GM18951 (cell line): ENCODE data around the gene NOP14.
"Not testable (repeated sequence)": the region's sequence is repeated elsewhere in the genome, so short reads cannot be mapped to it uniquely, and the experiment has no call there.

ENCODE experiments used
- POLR2A ChIP-seq: IDR thresholded peaks from 4 replicates; pipeline ENCODE4 v1.6.1; 2011; ENCODE audit warnings: mild to moderate bottlenecking; ENCODE audit not compliant: insufficient read length, insufficient read depth; ENCODE audit errors: extremely low read depth
- in situ Hi-C: fragments of 300-500 bp; cut with MboI; formaldehyde crosslinking; loops from one replicate; pipeline ENCODE4 v1.12.0; 2022; ENCODE audit warnings: low sequenced_read_pairs, mixed read lengths, inconsistent platforms; ENCODE audit not compliant: unreplicated experiment

Gene NOP14

DNA sequence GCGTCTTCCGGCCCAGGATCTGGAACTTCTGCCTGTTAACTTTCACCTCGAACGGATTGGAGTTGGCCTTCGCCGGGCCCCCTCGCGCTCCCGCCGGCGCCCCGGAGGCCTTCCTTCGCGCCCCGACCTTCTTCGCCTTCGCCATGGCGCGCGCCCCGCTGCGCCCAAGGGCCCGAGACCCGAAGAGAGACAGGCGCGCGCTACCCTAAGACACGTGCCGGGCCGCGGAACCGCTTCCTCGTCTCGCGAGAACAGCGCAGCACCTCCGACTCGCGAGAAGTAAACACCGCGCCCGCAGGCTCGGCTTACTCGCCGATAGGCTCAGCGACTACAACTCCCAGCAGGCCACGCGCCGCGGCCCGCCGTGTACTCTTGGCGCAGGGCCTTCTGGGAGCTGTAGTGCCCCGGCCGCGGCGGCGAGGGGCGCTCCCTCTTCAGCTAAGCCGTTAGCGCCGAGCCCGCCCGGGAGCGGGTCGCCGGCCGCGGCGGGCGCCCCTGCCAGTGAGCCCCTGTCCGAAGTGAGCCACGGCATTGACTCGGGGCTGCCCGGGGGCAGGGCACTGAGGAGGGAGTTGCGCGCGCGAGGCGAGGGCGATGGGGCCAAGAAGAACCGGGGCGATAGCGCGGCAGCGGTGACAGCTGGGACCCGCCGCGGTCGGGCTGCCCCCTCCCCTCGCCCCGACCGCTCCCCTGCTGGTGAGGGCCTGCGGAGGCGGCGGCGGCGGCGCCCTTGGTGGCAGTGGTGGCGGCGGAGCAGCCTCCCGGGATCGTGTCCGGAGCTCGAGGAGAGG, at the start of gene NOP14, which contains the start of gene GRK4:
NOP14 (minus strand) TSS at position 232 of the 791 bp plus-strand sequence; CDS start at position 145, 87 bp downstream.
GRK4 (plus strand) TSS at position 397 of the 791 bp plus-strand sequence. CDS start 500 bp downstream, outside the sequence.
- peak; percentile 87 for TF ChIP-seq POLR2A
- in situ Hi-C loops: no loop called here

GRCh38 chr4:3011456-3012220, 48.4 kb upstream of the NOP14 start:
- in situ Hi-C loops: no loop called here
- no peak for TF ChIP-seq POLR2A

GRCh38 chr4:3010998-3011397, 47.8 kb upstream of the NOP14 start:
- in situ Hi-C loops: no loop called here
- TF ChIP-seq POLR2A: no peak

DNA sequence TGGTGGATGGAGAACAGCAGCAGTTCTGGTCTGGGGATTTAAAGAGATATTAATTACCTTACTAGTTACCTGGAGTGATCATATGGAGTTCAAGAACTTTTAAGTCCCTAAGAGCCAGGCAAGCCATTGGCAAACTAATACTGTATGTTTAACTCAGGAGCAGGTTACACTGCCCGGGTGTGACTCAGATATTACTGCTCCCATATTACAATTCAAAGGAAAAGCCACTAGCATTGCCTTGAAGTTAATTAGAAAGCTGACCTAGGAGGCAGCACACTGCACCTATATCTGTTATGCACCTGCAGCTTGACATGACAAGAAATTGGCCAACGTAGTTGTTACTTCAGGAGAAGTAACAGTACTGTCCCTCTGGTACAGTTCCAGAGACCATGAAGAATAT, 47.4 kb upstream of the NOP14 start:
- TF ChIP-seq POLR2A: no peak
- in situ Hi-C loops: no loop called here

- in situ Hi-C loops: no loop called here
- no peak for TF ChIP-seq POLR2A
Observed at GRCh38 chr4:3009422-3009821, 46.2 kb upstream of the NOP14 start.

GRCh38 chr4:3007724-3008123, 44.5 kb upstream of the NOP14 start:
- in situ Hi-C loops: no loop called here
- no peak for TF ChIP-seq POLR2A

DNA sequence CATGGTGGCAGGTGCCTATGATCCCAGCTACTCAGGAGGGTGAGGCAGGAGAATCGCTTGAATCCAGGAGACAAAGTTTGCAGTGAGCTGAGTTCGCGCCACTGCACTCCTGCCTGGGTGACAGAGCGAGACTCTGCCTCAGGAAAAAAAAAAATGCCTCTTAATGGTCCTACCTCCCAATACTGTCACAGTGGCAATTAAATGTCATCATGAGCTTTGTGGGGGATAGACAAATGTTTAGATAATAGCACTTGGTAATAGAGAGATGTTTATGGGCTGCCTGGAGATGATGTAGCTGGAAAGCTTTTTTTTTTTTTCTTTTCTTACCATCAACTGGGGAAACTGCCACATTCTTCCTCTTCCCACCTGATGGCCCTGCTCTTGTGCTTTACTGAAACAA, 33.2 kb upstream of the NOP14 start:
- in situ Hi-C loops: no loop called here
- no peak for TF ChIP-seq POLR2A

GRCh38 chr4:2995546-2996265, 32.5 kb upstream of the NOP14 start:
- no peak for TF ChIP-seq POLR2A
- in situ Hi-C loops: no loop called here

DNA sequence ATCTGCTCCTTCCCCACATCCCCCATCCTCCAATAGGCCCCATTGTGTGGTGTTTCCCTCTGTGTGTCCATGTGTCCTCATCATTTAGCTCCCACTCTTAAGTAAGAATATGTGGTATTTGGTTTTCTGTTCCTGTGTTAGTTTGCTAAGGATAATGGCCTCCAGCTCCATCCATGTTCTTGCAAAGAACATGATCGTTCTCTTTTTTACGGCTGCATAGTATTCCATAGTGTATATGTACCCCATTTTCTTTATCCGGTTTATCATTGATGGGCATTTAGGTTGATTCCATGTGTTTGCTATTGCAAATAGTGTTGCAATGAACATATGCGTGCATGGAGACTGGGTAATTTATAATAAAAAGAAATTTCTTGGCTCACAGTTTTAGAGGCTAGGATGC, 31.7 kb upstream of the NOP14 start:
- no peak for TF ChIP-seq POLR2A
- in situ Hi-C loops: no loop called here

DNA sequence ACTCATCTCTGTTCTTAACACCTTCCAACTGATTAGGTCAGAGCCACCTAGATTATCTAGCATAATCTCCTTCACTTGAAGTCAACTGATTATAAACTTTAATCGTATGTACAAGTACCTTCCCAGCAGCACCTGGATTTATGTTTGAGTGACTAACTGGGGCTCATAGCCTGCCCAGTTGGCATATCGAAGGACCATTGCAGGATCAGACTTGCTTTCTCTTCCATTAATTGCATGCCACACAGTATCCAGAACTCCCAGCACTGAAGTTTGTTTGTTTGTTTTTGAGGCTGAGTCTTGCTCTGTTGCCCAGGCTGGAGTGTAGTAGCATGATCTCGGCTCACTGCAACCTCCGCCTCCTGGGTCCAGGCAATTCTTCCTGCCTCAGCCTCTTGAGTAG, 28.0 kb upstream of the NOP14 start:
- TF ChIP-seq POLR2A: no peak
- in situ Hi-C loops: no loop called here

DNA sequence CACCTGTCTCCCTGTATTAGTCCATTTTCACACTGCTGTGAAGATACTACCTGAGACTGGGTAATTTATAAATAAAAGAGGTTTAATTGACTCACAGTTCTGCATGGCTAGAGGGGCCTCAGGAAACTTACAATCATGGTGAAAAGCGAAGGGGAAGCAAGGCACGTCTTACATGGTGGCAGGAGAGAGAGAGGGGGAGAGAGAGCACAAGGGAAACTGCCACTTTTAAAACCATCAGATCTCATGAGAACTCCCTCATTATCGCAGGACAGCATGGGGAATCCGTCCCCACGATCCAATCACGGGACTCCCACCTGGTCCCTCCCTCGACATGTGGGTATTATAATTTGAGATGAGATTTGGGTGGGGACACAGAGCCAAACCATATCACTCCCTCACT, 20.5 kb upstream of the NOP14 start:
- in situ Hi-C loops: not testable (repeated sequence)

DNA sequence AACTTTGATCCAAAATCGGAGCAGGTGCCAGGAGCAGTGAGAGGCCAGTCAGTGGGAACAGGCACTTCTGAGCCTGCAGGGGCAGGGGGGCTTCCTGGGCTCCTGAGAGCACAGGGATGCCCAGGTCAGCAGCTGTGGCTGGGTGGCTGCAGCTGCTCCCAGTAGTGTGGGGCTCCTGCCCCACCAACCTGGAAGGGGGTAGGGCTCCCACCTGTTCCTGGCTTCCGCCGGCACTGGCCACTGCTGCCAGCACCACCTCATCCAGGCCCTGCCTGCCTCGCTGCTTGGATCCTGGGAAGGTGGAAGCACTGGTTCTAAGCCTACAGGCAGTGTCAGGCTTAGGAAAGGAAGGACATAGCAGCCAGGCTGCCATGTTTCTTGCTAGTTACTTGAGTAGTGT, 18.8 kb upstream of the NOP14 start:
- in situ Hi-C loops: no loop called here
- no peak for TF ChIP-seq POLR2A

- in situ Hi-C loops: no loop called here
- TF ChIP-seq POLR2A: no peak
Observed at GRCh38 chr4:2981256-2981819, 18.1 kb upstream of the NOP14 start.
